ENCODE data around the gene SLITRK1.

The SLITRK1 gene

GRCh38 chr13:83881917-83882605 is at the start of gene SLITRK1:
SLITRK1 (minus strand) TSS chr13:83882474; CDS start chr13:83881507, 967 bp downstream.
- peak; percentile 83 for DNase-seq

GRCh38 chr13:83929157-83929556 is 46.9 kb upstream of the SLITRK1 start:
- DNase-seq: no peak

- DNase-seq: no peak
These were observed 37.5 kb upstream of the SLITRK1 start for GRCh38 chr13:83919775-83920174.

- no peak for DNase-seq
These were observed 32.1 kb upstream of the SLITRK1 start for GRCh38 chr13:83914368-83914767.

DNA sequence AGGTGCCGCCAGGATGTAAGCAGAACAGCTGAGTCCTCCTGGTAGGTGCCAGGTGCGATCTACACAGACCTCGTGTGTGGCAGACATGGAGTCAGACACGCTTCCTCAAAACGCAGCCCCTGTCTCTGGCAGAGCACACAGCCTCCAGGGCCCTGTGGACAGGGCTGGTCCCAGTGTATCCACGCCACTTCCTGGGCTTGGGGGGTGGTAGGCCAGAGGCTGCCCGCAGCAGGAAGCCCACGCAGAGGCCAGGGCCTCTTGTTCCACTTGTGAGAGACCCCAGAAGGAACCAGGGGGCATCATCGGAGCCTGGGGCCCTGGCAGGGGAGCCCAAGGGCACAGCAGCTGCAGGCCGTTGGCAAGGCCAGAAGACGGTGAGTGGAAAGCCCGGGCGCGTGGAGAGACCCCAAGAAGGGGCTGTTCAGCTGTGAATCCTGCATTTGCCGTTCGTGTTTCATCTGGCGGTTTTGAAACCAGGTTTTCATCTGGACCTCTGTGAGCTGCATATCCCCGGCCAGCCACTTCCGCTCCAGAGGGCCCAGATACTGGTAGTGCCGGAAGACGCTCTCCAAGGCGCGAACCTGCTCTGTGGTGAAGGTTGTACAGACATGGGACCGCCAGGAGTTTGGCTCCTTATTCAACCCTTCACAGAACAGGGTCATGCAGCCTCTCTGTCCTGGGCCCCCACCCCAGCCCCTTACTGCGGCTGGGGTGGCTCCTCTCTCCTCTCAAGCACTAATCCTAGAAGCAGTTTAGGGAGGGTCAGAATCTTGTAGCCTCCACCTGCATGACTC is 25.1 kb upstream of the SLITRK1 start:
- DNase-seq: no peak

DNA sequence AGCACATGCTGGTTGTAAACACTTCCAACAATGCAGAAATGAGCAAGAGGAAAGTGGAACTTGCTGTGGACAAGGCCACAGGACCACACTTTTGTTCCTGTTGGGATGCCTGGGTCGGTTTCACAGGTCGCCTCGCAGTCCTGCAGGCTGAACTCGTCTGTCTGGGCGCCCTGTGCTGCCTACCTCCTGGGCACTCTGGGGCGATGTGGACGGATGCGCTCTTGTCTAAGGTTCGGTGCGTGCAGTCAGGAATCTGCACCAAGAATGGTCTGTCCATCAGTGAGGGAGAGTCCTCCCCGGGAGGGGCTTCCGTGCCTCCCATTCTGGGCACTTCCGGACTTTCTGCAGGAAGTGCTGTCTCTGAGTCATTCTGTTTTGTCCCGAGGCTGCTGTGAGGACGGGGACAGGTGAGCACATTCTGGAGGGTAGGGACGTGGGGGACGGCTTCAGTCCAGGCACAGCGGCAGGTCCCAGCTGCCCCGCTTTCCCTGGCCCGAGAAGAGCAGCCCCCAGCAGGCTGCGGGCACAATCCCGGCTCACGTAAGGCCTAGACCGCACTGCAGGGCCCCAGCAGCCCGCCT is 24.1 kb upstream of the SLITRK1 start:
- DNase-seq: no peak

DNA sequence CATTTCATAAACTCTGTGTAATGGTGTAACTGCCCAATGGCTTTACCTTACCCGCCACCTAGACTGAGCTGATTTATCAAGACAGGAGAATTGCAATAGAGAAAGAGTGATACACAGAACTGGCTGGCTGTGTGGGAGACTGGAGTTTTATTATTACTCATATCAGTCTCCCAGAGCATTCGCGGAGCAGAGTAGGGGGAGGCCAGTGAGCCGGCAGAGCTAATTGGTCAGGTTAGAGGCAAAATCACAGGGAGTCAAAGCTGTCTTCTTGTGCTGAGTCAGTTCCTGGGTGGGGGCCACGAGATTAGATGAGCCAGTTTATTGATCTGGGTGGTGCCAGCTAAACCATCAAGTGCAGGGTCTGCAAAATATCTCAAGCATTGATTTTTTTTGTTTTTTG is 23.4 kb upstream of the SLITRK1 start:
- DNase-seq: no peak

DNA sequence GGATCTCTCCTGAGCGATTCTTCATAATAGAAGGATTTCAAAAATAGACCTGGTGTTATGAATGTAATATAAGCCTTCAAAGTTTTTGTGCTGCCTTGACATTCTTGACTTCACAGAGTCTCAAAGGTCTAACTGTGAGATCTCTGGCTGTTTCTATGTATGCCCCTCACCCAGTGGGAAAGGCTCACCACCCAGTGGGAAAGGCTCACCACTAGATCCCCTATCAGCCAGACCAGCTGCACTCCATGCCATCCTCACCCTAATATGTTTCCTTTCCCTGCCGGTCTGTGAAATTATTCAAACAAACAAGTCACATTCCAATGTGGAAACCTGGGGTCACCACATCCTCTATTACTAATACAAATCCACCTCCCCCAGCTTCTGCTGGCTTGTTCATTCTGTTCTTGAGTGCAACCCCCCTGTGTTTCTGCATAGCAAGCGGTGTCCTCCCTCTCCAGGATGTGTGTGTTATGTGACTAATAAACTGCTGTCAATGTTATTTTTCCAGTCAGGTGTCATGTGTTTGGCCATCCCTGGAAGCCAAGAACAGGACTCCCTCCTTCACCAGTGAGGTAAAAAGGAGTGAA is 13.8 kb upstream of the SLITRK1 start:
- no peak for DNase-seq

DNA sequence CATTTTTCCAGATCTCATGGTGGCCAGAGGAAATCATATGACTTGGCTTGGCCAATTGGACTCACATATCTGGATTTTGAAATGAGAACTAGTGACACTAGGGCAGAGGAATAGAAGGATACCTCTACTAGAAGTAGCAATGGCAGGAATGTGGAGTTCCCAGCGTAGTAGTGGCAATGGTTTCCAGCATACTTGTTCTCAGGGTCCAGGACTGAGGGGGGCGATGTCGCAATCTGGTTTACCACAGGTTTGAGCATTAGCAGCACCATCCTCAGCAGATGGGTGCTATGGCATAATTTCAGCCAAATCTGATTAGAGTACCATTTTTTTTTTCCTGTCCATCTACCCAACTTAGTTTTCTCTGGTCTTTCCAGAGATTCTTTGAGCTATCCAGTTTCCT is 8.1 kb upstream of the SLITRK1 start:
- DNase-seq: no peak

DNA sequence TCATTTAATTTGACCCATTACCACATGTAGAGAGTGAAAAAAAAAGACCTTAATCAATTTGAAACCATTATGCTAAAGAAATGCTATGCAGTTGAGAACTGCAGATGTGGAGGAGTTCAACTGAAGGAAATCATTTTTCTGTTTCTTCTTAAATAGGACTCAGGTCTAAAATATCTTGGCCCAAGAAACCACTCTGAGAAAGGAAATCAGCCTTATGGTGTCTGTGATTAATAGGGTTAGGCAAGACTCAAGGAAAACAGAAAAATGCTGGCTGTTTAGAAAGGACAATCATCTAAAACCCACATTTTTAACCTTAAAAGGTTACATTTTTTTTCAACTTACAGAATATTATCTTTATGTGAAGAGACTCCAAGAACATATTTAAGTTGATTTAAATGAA is 1.9 kb upstream of the SLITRK1 start:
- DNase-seq: no peak

DNA sequence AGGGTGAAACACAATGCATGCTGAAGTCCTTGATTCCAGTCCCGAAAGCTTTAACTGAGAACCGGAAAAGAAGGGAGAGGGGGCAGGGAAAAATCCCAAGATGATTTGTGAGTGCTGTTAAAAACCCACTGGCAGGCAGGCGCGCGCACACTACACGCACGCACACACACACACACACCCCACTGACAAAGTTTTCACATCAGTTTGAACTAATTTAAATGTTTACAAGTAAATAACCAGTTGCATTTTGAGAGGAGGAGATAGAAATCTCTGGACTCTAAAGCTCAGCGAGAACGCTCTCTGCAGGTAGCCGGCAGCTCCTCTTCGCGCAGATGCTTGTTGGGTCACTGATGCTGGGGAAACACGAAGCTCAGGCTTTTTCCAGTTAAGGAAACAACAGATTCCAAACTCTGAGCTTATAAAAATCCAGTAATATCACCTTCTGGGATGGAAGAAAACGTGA is 818 bp upstream of the SLITRK1 start:
- DNase-seq: peak; percentile 62

DNA sequence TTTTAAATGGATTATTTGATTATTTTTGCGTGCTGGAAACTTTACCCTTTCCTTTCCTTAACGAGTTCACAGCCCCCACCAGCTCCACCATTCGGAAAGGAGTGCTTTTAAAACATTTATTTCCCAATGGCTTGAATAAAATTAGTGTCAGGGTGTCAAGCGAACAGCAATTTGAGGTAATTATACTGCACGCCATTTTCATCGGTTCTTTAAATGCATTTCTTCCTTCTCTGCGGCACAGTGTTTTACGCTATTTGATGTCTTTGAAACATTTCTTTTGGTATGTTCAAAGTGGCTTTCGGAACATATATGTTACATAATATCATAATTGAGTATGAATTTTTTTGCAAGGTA is 309 bp upstream of the SLITRK1 start:
- DNase-seq: no peak

DNA sequence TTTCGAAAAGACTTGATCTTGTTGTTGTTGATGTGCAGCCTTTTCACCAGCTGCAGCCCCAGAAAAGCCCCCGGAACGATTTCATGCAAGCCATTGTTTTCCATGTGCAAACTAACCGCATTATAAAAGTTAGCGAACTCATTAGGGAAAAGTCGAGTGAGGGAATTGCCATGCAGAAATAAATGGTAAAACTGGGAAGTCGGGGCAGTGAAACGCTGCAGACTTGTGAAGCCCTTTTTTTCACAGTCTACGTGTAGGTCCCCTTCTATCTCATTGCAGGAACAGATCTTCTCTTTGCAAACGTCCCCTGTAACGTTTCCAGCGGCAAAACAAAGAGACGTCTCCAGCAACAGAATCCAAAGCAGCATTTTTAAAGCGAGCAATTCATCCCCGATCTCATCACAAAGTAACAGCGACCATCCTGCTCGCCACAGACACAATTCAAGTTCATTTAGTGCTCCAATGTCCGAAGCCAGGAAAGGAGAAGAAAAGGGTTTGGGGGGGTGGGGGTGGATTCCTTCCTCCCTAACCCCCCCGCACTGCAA is 1.1 kb downstream of the SLITRK1 start:
- peak; percentile 36 for DNase-seq

DNA sequence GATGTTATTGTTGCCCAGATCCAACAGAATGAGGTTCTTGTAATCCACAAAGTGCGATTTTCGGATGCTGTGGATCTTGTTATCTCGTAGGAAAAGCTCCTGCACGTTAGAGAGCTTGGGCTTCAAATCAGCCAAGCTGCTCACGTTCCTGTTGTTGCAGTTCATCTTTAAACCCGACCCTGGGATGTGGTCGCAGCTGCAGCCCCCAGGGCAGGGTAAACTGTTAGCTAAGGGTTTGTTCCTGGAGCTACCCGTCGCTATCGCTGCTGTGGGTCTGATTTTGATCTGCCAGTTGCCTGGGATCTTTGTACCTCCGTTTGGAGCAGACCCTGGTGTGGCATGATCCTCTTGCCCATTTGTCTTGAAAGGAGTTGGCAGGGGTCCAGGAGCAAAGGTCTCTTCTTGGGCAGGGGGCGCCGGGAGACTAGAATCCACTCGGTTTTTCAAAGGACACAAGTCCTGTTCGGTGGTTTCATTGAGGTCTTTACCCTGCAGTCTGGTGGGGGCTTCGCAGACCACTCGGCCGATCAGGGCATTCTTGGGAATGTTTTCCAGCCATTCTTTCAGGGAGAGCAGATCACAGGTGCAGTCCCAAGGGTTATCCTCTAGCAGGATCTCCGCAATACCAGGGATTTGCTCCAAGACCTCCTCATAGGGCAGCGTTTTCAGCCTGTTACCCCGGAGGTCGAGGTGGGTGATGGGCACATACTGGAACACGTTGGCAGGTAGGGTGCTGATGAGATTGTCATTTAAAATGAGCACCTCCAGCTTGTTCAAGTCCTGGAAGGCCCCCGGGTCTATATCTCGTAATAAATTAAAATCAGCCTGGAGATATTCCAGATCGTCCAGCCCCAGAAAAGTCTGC is 1.8 kb downstream of the SLITRK1 start:
- DNase-seq: no peak

DNA sequence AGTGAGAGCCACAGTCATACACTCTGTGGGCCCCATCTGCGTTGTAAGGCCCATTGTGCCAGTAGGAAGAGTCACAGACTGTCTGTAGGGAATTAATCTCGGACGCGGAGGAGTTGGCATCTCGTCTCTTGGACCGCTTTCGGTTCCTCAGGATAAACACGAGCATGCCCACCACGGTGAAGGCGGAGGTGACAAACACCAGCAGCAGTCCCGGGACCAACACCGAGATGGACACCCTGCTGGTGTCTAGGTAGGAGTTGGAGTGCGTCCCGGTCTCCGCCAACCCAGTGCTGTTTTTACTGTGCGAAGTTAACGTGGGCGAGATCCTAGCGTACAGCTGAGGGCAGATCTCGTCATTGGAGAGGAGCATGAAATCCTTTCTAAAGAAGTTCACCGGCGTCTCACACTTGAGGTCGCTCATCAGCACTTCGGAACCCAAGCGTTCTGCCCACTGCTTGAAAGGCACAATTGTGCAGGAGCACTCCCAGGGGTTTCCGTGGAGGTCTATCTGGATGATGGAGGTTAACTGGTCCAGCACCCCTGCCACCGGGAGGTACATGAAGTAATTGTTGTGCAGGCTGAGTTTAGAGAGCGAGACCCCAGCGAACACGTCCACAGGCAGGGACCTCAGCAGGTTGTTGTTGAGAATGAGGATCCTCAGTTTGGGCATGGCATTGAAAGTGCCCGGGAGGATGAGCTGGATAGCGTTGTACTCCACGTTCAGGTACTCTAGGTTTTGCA is 2.7 kb downstream of the SLITRK1 start:
- no peak for DNase-seq

- no peak for DNase-seq
These were observed 3.4 kb downstream of the SLITRK1 start for GRCh38 chr13:83878691-83879430.

DNA sequence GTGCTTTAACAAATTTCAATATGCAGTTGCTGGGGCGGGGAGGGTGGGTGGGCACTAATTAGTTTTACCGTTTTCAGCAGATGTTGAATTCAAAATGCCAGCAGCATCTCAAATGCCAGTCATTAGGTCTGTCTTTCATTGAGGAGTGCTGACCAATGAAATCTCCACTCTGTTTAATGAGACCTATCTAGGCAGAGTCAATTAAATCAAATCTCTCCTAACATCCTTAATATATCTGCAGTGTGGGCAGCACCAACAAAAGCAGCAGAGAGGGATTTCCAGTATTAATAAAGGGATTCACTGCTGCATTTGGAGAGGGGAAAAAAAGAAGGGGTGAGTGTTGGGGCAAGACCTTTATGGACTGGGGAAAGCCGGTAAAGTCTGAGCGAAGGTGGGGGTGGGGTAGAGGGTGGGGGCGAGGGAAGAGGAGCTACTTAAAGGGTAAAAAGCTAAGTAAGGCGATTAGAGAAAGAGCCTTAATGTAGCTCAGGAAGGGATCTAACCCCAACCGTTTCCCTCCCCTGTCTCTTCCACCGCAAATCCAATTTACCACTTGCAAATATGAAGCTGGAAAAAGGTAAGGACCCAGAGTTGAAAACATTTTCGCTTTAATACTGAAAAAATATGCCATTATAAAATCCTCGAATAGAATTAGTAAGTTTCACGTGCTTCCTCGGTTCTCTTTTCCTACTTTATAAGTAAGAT is 4.5 kb downstream of the SLITRK1 start:
- DNase-seq: no peak

GRCh38 chr13:83876546-83876945 is 5.7 kb downstream of the SLITRK1 start:
- no peak for DNase-seq

GRCh38 chr13:83867708-83868107 is 14.6 kb downstream of the SLITRK1 start:
- no peak for DNase-seq
